Right lobe of liver (tissue), 4 donors: ENCODE measurements around the gene OGA.

Experiments used
- POLR2A ChIP-seq: fragments of 450-650 bp; IDR thresholded peaks from one replicate; pipeline ENCODE4 v1.6.1; 2017; ENCODE audit warnings: antibody characterized with exemption, mild to moderate bottlenecking
- TF ChIP-seq, protein P1 (sequence below), 4 donors: fragments of 200-600 bp in 3 of 4; fragments of 450-650 bp in 1 of 4; IDR thresholded peaks; one replicate each; pipeline versions ENCODE4 v1.5.1 to v1.8.0; 2016 to 2022; ENCODE audit warnings: antibody characterized with exemption in 4 of 4, mild to moderate bottlenecking in 2 of 4
- donor health status: DM: no; HTN: no; CAD: no.
- donor health status: DM: no; HTN: no; CAD: no.
- donor health status: DM: no; HTN: yes; CAD: no.

DNA sequence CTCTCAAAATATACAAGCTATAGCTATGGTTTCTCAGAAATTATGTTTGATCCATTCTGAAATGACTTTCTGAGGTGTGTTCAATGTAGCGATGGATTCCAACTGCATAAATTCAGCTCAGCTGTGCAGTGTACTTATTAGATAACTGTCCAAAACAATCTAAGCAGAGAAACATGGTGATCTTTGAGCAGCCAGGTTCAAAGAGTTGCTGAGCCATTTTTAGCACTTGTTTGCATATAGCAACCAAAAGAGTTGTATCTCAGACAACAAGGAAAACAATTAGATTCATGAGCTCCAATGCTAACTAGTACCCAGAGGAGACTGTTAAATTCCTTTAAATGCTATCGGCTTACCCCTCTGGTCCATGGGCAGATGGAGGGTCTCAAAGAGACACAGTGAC lies 41.3 kb upstream of the OGA start:
- TF ChIP-seq, protein P1, sequence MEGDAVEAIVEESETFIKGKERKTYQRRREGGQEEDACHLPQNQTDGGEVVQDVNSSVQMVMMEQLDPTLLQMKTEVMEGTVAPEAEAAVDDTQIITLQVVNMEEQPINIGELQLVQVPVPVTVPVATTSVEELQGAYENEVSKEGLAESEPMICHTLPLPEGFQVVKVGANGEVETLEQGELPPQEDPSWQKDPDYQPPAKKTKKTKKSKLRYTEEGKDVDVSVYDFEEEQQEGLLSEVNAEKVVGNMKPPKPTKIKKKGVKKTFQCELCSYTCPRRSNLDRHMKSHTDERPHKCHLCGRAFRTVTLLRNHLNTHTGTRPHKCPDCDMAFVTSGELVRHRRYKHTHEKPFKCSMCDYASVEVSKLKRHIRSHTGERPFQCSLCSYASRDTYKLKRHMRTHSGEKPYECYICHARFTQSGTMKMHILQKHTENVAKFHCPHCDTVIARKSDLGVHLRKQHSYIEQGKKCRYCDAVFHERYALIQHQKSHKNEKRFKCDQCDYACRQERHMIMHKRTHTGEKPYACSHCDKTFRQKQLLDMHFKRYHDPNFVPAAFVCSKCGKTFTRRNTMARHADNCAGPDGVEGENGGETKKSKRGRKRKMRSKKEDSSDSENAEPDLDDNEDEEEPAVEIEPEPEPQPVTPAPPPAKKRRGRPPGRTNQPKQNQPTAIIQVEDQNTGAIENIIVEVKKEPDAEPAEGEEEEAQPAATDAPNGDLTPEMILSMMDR (IDR thresholded peaks at IDR 0.05) = no peak
- TF ChIP-seq POLR2A = no peak
